Endothelial cell (in vitro differentiated cells): ENCODE data around the gene S100A12. TPM values are rescaled to one million over a fixed set of nuclear protein-coding genes. Genes with fewer than 3 reads are reported as not detected.
A peak's percentile ranks its signal among the peaks of the same experiment; 100 is the strongest.

Source experiments
- DNase-seq: peaks from one replicate; pipeline ENCODE4 v3.0.0; 2021; ENCODE audit warnings: low spot score
- H3K27ac Mint-ChIP-seq: one replicate; pipeline ENCODE4 v1.8.0; 2021; ENCODE audit warnings: mixed read lengths, inconsistent platforms; ENCODE audit not compliant: unreplicated experiment
- H3K27me3 Mint-ChIP-seq: one replicate; pipeline ENCODE4 v1.8.0; 2021; ENCODE audit warnings: mild to moderate bottlenecking, moderate library complexity, mixed read lengths, inconsistent platforms; ENCODE audit not compliant: unreplicated experiment
- H3K36me3 Mint-ChIP-seq: one replicate; pipeline ENCODE4 v1.8.0; 2021; ENCODE audit warnings: mild to moderate bottlenecking, low read depth, mixed read lengths, inconsistent platforms; ENCODE audit not compliant: unreplicated experiment
- H3K4me1 Mint-ChIP-seq: one replicate; pipeline ENCODE4 v1.8.0; 2021; ENCODE audit warnings: mild to moderate bottlenecking, mixed read lengths, inconsistent platforms; ENCODE audit not compliant: unreplicated experiment
- H3K4me3 Mint-ChIP-seq: one replicate; pipeline ENCODE4 v1.8.0; 2021; ENCODE audit warnings: mild to moderate bottlenecking, mixed read lengths, inconsistent platforms; ENCODE audit not compliant: unreplicated experiment
- H3K9me3 Mint-ChIP-seq: one replicate; pipeline ENCODE4 v1.8.0; 2021; ENCODE audit warnings: mixed read lengths, inconsistent platforms; ENCODE audit not compliant: unreplicated experiment
- CTCF ChIP-seq: fragments of 200-600 bp; sonication (generic); IDR thresholded peaks from one replicate; pipeline ENCODE4 v1.5.0; 2021; ENCODE audit warnings: antibody characterized with exemption; ENCODE audit not compliant: unreplicated experiment
- total RNA-seq: library from RNA; stranded (reverse); fragmentation: NEBNext Ultra II Directional; extraction: Animal tissue kit (Norgen Biotek cat#: 25700); gene quantifications from one replicate; pipeline ENCODE4 v1.2.1, GENCODE V29; 2021; ENCODE audit not compliant: unreplicated experiment

S100A12 gene
- total RNA-seq, 1 donor from 2014 or later = not detected

GRCh38 chr1:153341431-153341934 lies 33.9 kb downstream of the S100A12 start:
- peaks cover 84% of the 10 kb centered on the region for H3K4me1 Mint-ChIP-seq
- no peak for DNase-seq
- H3K9me3 Mint-ChIP-seq = no peaks in the 10 kb centered on the region
- peaks cover 5% of the 10 kb centered on the region for H3K36me3 Mint-ChIP-seq
- no peak for TF ChIP-seq CTCF
- peaks cover 12% of the 10 kb centered on the region for H3K27me3 Mint-ChIP-seq
- H3K27ac Mint-ChIP-seq = peak overlapping the region; percentile 92
- H3K4me3 Mint-ChIP-seq = no peak overlapping the region

DNA sequence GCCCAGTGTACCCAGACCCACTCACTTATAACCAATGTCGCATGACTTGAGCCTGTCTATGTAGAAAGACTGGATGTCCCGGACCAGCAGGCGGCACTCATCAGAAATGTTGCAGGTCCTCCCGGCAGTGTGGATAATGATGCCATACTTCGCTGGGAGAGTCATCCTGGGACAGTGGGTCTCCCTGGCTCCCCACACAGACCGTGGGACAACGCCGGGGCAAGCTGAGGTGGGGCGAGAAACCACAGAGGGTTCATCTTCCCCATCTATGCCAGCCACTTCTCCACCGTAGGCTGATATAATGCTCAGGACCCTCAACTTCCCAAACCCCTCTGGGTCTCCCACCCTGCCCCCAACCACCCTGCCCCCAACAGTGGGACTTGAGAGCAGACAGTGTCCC lies 35.1 kb downstream of the S100A12 start:
- Mint-ChIP-seq H3K36me3 (peaks cover 5% of the 10 kb centered on the region), H3K27ac (no peak overlapping the region), H3K4me1 (peaks cover 73% of the 10 kb centered on the region), H3K9me3 (no peaks in the 10 kb centered on the region), H3K4me3 (no peak overlapping the region), H3K27me3 (peaks cover 12% of the 10 kb centered on the region)
- DNase-seq = no peak
- no peak for TF ChIP-seq CTCF

DNA sequence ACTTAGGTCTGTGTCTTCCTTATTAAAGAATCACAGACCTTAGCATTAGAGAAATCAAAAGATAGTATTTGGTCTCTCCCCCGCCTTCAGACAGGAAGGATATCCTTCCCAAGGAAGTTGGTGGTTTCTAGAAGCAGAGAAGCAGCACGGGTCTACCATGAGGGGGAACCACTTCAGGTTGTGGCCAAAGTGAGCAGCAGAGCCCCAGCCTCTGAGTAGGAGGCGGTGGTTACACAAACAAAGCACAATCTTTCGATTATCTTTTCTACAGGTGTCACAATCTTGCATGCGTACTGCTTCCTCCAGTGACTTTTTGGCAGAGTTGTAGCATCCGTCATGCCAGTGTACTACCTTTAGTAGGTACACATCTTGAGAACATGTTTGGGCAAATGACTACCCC lies 35.6 kb downstream of the S100A12 start:
- H3K9me3 Mint-ChIP-seq = no peaks in the 10 kb centered on the region

DNA sequence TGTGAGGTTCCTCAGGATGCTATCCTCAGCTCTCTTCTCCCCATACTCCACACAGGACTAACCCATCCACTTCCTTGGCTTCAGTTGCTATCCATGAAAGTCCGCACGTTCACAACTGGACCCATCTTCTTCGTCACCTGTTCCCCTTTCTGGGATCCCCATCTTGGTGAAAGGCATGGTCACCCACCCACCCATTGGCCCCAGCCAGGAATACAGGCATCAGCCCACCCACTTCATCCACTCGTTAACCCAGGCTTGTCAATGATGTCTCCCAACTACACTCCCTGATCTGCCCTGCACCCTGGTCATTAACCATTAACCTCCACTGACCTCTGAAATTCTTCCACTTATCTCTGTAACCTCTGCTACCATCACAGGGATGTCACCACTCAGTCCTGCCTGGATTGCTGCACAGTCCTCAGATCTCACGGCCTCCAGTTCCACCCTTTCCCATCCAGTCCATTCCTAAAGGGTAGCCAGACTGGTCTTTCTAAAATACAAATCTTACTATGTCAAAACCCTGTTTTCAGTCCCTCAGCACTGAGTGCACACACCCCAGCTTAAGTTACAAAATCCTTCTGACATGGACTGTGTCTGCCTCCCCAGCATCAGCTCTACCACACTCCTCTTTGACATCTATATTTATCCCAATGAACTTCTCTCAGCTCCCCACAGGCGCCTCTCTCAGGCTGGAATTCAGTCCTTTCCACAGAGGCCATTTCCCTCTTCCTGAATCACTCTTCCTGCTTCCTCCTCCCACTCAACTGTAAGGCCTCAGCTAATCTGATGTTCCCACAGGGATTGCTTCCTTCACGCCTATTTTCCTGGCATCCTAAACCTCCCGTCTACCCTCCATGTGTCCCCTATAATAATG lies 37.2 kb downstream of the S100A12 start:
- Mint-ChIP-seq H3K27ac (peak overlapping the region; percentile 82), H3K27me3 (peaks cover 11% of the 10 kb centered on the region), H3K36me3 (peaks cover 5% of the 10 kb centered on the region), H3K4me1 (peaks cover 54% of the 10 kb centered on the region), H3K9me3 (no peaks in the 10 kb centered on the region), H3K4me3 (peak overlapping the region; percentile 32)
- no peak for TF ChIP-seq CTCF
- DNase-seq = no peak

More for the DNA sequence above, 35.6 kb downstream of the S100A12 start:
- Mint-ChIP-seq H3K27ac (no peak overlapping the region), H3K27me3 (peaks cover 12% of the 10 kb centered on the region), H3K4me3 (no peak overlapping the region), H3K36me3 (peaks cover 5% of the 10 kb centered on the region), H3K4me1 (peaks cover 69% of the 10 kb centered on the region)
- DNase-seq = no peak
- TF ChIP-seq CTCF = no peak

GRCh38 chr1:153336650-153337049 lies 38.8 kb downstream of the S100A12 start:
- Mint-ChIP-seq H3K4me1 (peaks cover 38% of the 10 kb centered on the region), H3K36me3 (peaks cover 5% of the 10 kb centered on the region), H3K27ac (no peak overlapping the region), H3K27me3 (peaks cover 11% of the 10 kb centered on the region), H3K9me3 (no peaks in the 10 kb centered on the region), H3K4me3 (no peak overlapping the region)
- DNase-seq = no peak
- TF ChIP-seq CTCF = no peak
